Activated CD4-positive, alpha-beta T cell treated with anti-CD3 and anti-CD28 coated beads for 24 hours (primary cell): ENCODE results near the gene TBC1D21.
"Not testable (repeated sequence)": the region's sequence is repeated elsewhere in the genome, so short reads cannot be mapped to it uniquely, and the experiment has no call there.

Source experiments
- DNase-seq, 2 donors: peaks; one replicate each; pipeline ENCODE4 v3.0.0-alpha.2; 2020; ENCODE audit warnings: low read depth in 2 of 2

Gene TBC1D21

GRCh38 chr15:73928241-73928579, 54.8 kb downstream of the TBC1D21 start:
- DNase-seq = no peak

- DNase-seq = no peak
Measured at GRCh38 chr15:73928971-73929627, 55.7 kb downstream of the TBC1D21 start.

- DNase-seq = no peak
Measured at GRCh38 chr15:73930371-73930770, 57.0 kb downstream of the TBC1D21 start.

- DNase-seq = no peak
Measured at GRCh38 chr15:73930790-73931281, 57.5 kb downstream of the TBC1D21 start.

- DNase-seq = no peak
Measured at GRCh38 chr15:73931441-73931840, 58.1 kb downstream of the TBC1D21 start.

DNA sequence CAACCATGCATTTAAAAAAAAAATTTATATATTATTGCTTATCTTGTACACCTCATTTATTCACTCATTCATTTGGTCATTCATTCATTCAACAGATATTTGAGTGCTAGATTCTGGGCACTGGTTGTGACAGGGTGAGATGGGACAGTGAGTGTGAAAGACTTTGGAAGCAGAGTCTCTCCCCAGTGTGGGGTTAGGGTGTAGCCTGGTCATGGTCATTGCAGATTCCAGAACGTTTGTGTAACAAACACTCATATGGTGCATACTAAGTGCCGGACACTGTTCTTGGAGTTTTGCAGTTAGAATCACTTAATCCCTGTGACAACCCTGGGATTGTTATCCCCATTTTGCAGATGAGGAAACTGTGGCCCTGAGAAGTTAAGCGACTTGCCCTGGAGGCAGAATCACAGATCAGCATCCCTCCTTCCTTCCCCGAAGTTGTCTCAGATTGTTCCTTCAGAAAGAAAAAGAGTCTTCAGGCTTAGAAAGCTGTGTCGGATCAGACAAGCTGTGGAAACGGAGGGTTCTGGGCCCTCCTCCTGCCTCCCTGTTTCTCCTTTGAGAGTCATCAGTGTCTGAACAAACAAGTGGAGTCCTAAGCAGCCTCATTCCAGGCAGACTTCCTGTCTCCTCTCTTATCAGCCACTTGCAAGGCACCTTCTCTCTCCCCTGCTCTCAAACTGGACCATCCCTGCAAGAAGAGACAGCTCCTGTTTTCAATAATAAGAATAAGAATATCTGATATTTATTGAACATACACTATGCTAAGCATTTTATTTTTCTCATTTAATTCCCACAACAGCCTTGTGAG, 59.2 kb downstream of the TBC1D21 start:
- no peak for DNase-seq

DNA sequence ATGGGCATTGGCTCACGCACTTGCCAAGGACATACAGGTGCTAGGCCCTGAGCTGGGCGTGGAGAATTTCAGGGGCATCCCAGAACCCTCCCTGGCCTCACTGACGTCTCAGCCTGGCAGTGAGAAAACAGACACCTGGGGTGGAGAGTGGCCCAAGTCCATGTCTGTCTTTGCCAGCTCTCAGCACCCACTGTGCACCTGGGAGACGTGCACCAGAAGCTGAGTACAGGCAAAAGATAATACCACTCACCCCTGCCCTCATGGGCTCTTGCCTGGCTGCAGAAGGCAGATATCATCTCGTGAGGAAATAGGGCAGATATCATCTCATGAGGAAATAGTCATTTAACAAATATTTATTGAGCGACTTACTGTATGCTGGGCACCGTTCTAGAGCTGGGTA, 60.9 kb downstream of the TBC1D21 start:
- no peak for DNase-seq

GRCh38 chr15:73935547-73935946, 62.2 kb downstream of the TBC1D21 start:
- no peak for DNase-seq

DNA sequence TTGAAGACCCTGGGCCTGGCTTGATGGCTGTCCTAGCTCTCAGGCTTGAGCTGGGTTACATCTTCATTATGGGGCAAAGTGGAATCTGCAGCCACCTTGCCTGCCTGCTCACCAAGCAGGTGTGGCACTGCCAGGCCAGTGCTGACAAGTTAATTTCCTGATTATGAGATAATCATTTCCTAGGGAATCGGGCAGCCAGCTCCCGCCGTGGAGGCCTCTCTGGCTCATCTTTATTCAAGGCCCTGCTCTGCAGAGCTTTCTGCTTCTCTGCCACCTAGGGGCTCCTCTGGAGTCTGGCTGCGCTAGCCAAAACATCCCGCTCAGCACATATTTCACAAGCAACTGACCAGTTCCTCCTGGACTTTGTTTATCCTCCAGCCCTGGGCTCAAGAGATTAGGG, 62.8 kb downstream of the TBC1D21 start:
- DNase-seq = no peak

GRCh38 chr15:73936588-73937290, 63.4 kb downstream of the TBC1D21 start:
- DNase-seq = no peak

DNA sequence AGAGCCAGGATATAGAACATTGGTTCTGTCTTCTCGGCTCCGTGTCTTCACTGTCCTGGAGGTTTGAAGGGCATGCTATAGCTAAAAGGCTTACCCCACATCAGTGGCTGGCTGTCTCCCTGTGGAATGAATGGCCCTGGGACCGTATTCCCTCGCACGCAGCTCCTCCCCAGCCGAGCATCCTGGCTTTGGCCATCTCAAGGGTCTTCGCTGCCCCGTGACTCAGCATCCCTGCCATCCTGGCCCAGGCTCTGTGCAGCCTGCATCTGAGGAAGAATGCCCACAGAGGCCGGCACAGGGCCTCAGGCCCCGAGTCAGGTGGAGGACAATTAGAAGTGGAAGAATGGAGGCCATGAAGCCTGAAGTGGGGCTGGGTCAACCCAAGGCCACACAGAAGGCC, 63.9 kb downstream of the TBC1D21 start:
- DNase-seq = no peak

DNA sequence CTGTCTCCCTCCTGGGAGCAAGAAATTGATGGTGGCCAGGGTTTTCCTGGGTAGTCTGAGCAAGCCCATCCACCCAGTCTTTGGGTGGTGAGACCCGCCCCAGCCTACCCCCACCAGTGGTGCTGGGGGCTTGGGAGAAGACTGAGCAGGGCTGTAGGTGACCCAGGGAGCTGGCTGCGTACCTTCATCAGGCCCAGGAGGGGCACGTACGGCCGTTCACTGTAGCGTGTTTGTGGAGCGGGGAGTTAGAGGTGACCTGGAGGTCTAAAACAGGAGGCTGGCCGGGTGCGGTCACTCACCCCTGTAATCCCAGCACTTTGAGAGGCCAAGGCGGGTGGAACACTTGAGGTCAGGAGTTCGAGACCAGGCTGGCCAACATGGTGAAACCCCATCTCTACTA, 64.4 kb downstream of the TBC1D21 start:
- DNase-seq = no peak

DNA sequence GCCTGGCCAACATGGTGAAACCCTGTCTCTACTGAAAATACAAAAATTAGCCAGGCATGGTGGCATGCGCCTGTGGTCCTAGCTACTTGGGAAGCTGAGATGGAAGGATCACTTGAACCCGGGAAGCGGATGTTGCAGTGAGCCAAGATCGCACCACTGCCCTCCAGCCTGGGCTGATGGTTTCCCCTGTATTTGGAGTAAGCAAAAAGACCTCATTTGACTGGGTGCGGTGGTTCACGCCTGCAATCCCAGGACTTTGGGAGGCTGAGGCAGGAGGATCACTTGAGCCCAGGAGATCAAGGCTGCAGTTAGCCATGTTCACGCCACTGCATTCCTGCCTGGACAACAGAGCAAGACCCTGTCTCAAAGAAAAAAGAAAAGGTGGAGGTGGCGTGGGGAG, 65.2 kb downstream of the TBC1D21 start:
- DNase-seq = not testable (repeated sequence)
